Measurements from ENCODE around the gene ADD1.
"Not testable (repeated sequence)": the region's sequence is repeated elsewhere in the genome, so short reads cannot be mapped to it uniquely, and the experiment has no call there.

ADD1 gene

DNA sequence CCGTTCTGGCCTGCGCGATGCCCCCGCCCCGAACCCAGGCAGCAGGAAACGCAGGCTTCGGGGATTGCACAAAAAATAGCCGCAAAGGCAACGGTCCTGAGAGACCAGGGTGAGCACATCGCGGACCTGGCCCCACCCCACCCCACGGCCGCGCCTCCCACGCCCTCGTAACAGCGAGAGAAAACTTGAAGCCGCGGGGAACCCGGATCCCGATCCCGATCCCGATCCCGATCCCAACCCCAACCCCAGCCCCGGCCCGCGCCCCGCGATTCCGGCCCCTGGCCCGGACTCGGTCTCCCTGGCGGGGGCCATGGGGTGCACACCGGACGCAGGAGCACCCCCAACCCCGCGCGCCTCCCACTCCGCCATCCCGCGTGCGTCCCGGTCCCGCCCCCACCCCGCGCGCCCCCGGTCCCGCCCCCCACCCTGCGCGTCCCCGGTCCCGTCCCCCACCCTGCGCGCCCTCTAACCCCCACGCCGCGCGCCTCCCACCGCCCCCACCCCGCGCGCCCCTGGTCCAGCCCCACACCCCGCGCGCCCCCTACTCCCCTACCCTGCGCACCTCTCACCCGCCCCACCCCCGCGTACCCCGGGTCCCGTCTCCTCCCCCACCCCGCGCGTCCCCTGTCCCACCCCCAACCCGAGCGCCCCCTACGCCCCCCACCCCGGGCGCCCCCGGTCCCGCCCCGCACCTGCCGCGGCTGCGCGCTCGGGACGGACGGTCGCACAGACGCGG lies 90.6 kb downstream of the ADD1 start:
- H3K4me3 ChIP-seq (ENCODE audit: low read depth, low read length): peak overlapping the region; percentile 83
- TF ChIP-seq, protein P1, sequence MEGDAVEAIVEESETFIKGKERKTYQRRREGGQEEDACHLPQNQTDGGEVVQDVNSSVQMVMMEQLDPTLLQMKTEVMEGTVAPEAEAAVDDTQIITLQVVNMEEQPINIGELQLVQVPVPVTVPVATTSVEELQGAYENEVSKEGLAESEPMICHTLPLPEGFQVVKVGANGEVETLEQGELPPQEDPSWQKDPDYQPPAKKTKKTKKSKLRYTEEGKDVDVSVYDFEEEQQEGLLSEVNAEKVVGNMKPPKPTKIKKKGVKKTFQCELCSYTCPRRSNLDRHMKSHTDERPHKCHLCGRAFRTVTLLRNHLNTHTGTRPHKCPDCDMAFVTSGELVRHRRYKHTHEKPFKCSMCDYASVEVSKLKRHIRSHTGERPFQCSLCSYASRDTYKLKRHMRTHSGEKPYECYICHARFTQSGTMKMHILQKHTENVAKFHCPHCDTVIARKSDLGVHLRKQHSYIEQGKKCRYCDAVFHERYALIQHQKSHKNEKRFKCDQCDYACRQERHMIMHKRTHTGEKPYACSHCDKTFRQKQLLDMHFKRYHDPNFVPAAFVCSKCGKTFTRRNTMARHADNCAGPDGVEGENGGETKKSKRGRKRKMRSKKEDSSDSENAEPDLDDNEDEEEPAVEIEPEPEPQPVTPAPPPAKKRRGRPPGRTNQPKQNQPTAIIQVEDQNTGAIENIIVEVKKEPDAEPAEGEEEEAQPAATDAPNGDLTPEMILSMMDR (IDR thresholded peaks at IDR 0.05; ENCODE audit: low read depth, low read length): no peak

DNA sequence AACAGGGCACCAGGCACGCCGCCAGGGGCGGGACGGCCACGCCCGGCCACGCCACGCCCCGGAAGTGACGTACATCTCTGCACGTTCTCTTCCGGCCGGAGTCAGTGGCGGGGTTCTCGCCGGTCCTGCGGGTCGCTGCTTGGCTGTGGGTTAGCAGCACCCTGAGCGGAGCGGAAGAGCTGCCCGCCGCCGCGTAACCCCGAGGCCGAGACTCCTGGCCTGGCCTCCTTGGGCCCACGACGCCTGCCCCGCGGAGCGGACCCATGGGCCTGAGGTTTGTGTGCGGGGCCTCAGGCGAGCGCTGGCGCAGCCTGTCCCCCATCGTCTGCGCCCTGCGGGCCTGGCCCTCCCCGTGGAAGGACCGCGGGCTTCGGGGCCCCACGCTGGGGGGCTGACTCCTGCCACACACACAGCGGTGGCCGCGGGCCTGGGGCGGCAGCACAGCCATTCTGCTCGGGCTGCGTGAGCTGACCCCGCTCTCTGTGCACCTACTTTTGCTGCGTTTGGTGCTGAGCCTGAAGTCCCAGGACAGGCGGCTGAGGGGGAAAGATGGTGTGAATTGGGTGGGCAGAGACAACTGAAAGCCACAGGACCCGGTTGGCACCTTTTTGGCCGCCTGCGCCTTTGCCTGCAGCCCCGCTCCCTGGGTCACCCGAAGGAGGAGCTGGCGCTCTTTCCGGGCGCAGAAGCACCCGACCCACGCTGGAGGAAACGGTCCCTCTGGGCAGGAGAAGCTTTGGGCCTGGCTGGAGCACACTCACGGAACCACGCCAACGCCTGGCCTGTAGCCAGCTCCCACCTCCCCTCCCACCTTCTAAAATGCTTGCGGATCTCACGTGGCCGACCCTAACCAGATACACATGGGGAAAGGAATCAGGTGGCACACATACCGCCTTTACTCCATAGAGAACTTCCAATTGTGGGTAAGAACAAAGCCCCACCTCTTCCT lies 91.4 kb downstream of the ADD1 start:
- TF ChIP-seq, protein P1 (IDR thresholded peaks at IDR 0.05; ENCODE audit: low read depth, low read length): no peak
- H3K4me3 ChIP-seq (ENCODE audit: low read depth, low read length): peak overlapping the region; percentile 83

DNA sequence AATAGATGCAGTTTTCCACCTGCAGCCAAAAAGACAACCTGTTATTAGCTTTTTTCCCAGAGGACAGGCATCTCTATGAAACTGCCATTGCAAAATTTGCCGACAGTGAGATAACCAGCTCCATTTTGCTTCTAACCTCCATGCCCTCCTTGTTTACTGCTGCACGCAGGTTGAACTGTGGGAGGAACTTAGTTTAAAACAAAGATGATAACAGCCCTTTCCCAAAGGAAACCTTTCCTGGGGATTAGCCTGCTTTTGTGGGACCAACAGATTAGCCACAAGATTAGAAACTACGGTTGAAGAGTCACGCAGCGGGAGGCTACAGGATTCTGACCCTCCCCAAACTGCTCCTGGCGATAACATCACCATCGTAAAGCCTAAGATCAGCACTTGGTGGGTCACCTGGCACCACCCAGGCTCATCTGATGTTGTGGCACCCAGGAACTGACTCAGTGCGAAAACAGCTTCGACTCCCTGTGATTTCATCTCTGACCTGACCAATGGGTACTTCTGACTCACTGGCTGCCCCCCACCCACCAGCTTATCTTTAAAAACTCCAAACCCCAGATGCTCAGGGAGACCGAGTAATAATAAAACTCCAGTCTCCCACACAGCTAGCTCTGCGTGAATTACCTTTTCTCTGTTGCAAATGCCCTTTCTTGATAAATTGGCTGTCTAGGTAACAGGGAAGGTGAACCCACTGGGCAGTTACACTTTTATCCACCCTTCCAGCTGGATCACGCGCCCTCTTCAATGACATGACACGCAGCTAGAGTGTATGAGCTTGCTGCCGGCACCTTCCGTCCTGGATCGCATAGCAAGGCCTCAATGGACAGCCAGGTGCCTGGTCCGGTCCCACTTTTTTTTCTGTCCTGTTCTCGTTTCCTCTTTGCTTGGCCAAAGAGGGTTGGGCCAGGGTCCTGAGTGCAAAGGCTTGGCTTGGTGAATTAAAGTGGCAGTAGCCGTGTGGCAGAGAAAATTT lies 92.4 kb downstream of the ADD1 start:
- TF ChIP-seq, protein P1 (IDR thresholded peaks at IDR 0.05; ENCODE audit: low read depth, low read length): no peak
- peak overlapping the region; percentile 83 for H3K4me3 ChIP-seq (ENCODE audit: low read depth, low read length)

DNA sequence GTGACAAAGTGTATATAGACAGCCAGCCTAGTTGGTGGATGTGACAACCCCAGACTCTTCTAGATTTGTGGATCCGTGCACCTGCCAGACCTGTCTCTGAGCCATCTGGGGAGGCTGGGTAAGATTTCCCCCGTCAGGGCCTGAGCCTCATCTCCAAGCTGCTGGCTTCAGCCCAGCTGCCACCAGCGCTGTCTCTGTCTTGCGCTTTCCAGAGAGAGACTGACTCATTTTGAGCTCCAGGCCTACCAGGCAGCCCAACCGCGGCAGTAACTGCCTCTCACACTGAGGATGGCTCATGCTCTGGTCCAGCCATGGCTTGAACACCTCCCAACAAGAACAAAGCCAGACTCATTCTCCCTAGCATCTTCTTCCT lies 93.1 kb downstream of the ADD1 start:
- H3K4me3 ChIP-seq (ENCODE audit: low read depth, low read length): no peak overlapping the region
- TF ChIP-seq, protein P1 (IDR thresholded peaks at IDR 0.05; ENCODE audit: low read depth, low read length): no peak

DNA sequence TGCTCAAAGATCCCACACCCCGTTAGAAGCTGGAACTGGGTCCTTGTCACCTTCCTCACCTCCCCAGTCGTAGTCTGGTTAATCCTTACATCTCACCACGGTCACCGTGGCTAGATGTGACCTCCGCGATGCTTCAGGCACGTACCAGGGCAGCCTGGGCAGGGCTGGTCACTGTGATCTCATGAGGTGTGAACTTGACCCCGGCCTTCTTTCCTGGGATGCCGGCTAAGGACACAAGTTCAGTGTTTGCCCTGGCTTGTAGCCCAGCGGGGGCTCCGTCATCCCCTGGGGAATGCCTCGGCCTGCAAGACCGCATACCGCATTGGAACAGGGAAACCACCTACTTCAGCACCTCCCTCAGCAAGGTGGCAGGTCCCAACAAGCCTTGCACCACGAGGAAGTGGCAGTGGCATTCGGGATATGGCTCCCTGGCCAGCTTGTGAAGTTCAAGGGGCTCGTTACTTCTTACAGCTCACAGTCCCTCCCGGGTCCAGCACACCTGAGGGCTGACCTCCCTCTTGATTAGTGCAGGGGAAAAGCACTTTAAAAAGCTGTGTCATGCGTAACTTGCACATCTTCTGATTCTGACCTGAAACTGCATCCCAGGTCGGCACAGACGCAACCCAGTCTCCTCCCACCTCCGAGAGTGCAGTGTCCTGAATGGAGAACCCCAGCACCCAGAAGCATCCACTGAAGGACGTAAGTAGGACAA lies 93.7 kb downstream of the ADD1 start:
- TF ChIP-seq, protein P1 (IDR thresholded peaks at IDR 0.05; ENCODE audit: low read depth, low read length): no peak
- H3K4me3 ChIP-seq (ENCODE audit: low read depth, low read length): no peak overlapping the region

DNA sequence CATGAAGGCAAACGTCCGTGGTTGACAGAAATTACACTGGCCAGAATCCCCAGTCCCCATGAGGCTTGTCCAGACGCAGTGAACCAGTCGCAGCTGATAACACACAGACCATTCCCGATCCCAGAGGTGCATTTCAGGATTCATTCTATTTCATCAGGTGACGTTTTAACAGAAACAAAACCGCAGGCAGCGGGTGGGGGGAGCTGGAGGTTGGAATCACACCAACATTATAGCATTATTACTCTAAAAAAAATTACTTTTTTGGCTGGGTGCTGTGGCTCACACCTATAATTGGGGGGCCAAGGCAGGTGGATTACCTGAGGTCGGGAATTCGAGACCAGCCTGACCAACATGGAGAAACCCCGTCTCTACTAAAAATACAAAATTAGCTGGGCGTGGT lies 94.3 kb downstream of the ADD1 start:
- no peak overlapping the region for H3K4me3 ChIP-seq (ENCODE audit: low read depth, low read length)

DNA sequence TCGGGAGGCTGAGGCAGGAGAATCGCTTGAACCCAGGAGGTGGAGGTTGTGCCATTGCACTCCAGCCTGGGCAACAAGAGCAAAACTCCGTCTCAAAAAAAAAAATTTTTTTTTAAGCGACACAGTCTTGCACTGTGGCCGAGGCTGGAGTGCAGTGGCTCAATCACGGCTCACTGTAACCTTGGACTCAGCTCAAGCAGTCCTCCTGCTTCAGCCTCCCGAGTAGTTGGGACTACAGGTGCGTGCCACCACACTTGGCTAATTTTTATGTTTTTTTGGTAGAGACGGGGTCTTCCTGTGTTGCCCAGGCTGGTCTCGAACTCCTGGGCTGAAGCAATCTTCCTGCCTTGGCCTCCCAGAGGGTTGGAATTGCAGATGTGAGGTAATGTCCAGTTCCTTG lies 94.8 kb downstream of the ADD1 start:
- H3K4me3 ChIP-seq (ENCODE audit: low read depth, low read length): not testable (repeated sequence)

More for the DNA sequence above, 94.3 kb downstream of the ADD1 start:
- TF ChIP-seq, protein P1 (IDR thresholded peaks at IDR 0.05; ENCODE audit: low read depth, low read length): no peak
